Fibroblast of lung (primary cell): ENCODE data around the gene ZNF423. TPM values are rescaled to one million over a fixed set of nuclear protein-coding genes. Genes with fewer than 3 reads are reported as not detected.

Experiments used
- DNase-seq, 2 donors: peaks; one replicate each; pipeline versions ENCODE4 v3.0.0 to v3.0.0-alpha.2; 2010; ENCODE audit warnings: low read depth in 2 of 2
- H2AFZ ChIP-seq: 2 replicates; pipeline ENCODE4 v1.5.1; 2012; ENCODE audit warnings: low read length, control low read depth, inconsistent platforms
- H3K27ac ChIP-seq: 2 replicates; pipeline ENCODE4 v1.5.1; 2011; ENCODE audit warnings: low read length, control low read depth; ENCODE audit not compliant: insufficient read depth
- H3K27me3 ChIP-seq: 2 replicates; pipeline ENCODE4 v1.5.1; 2011; ENCODE audit warnings: mild to moderate bottlenecking, low read length; ENCODE audit not compliant: control insufficient read depth, insufficient read depth
- H3K36me3 ChIP-seq: 2 replicates; pipeline ENCODE4 v1.5.1; 2011; ENCODE audit warnings: low read length; ENCODE audit not compliant: control insufficient read depth, insufficient read depth
- H3K4me1 ChIP-seq: 2 replicates; pipeline ENCODE4 v1.5.1; 2011; ENCODE audit warnings: low read length; ENCODE audit not compliant: control insufficient read depth, insufficient read depth; ENCODE audit errors: extremely low read depth
- H3K4me2 ChIP-seq: 2 replicates; pipeline ENCODE4 v1.5.1; 2011; ENCODE audit warnings: low read length, control low read depth; ENCODE audit not compliant: insufficient read depth; ENCODE audit errors: extremely low read depth
- H3K4me3 ChIP-seq, 4 experiments: fragments of 200-600 bp in 1 of 4; sonication (generic) in 1 of 4; replicated peaks in 1 of 4; 2 replicates each; pipeline ENCODE4 v1.5.1; 2011 to 2016; ENCODE audit warnings: low read length in 4 of 4, low read depth in 3 of 4, mild to moderate bottlenecking in 3 of 4, control low read depth in 2 of 4, inconsistent platforms in 1 of 4, mixed read lengths in 1 of 4; ENCODE audit not compliant: insufficient read depth in 1 of 4; ENCODE audit errors: control extremely low read depth in 1 of 4
- H3K79me2 ChIP-seq: 2 replicates; pipeline ENCODE4 v1.5.1; 2012; ENCODE audit warnings: mild to moderate bottlenecking, low read length, inconsistent platforms; ENCODE audit not compliant: control insufficient read depth, insufficient read depth
- H3K9ac ChIP-seq: 2 replicates; pipeline ENCODE4 v1.5.1; 2011; ENCODE audit warnings: mild to moderate bottlenecking, low read length, control low read depth; ENCODE audit not compliant: insufficient read depth
- H3K9me3 ChIP-seq: 2 replicates; pipeline ENCODE4 v1.5.1; 2012; ENCODE audit warnings: low read depth, low read length; ENCODE audit not compliant: control insufficient read depth, insufficient read depth
- H4K20me1 ChIP-seq: 2 replicates; pipeline ENCODE4 v1.5.1; 2011; ENCODE audit warnings: low read length; ENCODE audit not compliant: control insufficient read depth, insufficient read depth; ENCODE audit errors: extremely low read depth
- EZH2 ChIP-seq: IDR thresholded peaks from 2 replicates; pipeline ENCODE4 v1.5.1; 2012; ENCODE audit warnings: low read length, control low read depth, mild to moderate bottlenecking; ENCODE audit errors: missing control alignments
- polyA plus RNA-seq, 2 donors: library from polyadenylated mRNA; depleted of rRNA in 1 of 2; stranded (reverse) in 1 of 2; unstranded in 1 of 2; fragments of >200 nt; gene quantifications; 2 replicates each; pipeline ENCODE4 v1.2.1, GENCODE V29; 2011 to 2012; ENCODE audit warnings: missing spikeins in 1 of 2
- total RNA-seq: library from RNA; depleted of rRNA; stranded (reverse); fragments of >200 nt; gene quantifications from 2 replicates; pipeline ENCODE4 v1.2.1, GENCODE V29; 2014
- TF ChIP-seq, protein P1 (sequence below), 2 donors: IDR thresholded peaks in 1 of 2; conservative IDR thresholded peaks in 1 of 2; 1 replicate in 1 of 2; 2 replicates in 1 of 2; pipeline ENCODE4 v1.5.1; 2011 to 2012; ENCODE audit warnings: low read length in 2 of 2, control low read depth in 1 of 2, inconsistent platforms in 1 of 2, low read depth in 1 of 2, mild to moderate bottlenecking in 1 of 2

Gene ZNF423
- total and polyA plus RNA-seq, 2 donors (not counting 1 experiment from before 2014, with no cell fraction given) = 0.07 to 0.17 TPM

DNA sequence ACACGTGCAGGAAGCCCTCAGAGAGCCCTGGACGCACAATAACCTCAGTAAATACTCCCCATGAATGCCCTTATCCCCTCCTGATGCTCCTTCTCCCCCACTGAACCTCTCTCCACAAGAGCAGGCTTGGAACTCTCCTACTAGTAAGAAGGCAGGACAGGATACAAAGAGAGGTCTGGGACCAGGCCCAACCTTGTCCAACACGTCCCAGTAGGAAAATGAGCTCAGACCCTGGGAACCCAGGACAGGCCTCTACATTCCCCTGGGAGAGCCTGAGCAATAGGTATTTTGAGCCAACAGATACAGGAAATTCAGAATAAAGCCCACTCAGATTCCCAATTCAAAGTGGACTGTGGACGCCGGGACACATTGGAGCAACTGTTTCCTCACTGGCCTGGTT is 19.2 kb downstream of the ZNF423 start:
- Histone ChIP-seq H3K9ac (no peak overlapping the region), H3K4me3 (no peak overlapping the region), H3K4me2 (no peak overlapping the region), H4K20me1 (no peaks in the 10 kb centered on the region), H3K27ac (no peak overlapping the region), H3K27me3 (no peaks in the 10 kb centered on the region), H2AFZ (no peak overlapping the region), H3K79me2 (no peaks in the 10 kb centered on the region), H3K4me1 (no peaks in the 10 kb centered on the region), H3K9me3 (no peaks in the 10 kb centered on the region), H3K36me3 (no peaks in the 10 kb centered on the region)
- no peak for TF ChIP-seq EZH2
- TF ChIP-seq, protein P1, sequence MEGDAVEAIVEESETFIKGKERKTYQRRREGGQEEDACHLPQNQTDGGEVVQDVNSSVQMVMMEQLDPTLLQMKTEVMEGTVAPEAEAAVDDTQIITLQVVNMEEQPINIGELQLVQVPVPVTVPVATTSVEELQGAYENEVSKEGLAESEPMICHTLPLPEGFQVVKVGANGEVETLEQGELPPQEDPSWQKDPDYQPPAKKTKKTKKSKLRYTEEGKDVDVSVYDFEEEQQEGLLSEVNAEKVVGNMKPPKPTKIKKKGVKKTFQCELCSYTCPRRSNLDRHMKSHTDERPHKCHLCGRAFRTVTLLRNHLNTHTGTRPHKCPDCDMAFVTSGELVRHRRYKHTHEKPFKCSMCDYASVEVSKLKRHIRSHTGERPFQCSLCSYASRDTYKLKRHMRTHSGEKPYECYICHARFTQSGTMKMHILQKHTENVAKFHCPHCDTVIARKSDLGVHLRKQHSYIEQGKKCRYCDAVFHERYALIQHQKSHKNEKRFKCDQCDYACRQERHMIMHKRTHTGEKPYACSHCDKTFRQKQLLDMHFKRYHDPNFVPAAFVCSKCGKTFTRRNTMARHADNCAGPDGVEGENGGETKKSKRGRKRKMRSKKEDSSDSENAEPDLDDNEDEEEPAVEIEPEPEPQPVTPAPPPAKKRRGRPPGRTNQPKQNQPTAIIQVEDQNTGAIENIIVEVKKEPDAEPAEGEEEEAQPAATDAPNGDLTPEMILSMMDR (conservative IDR thresholded peaks at IDR 0.05 in 1 of 2, IDR thresholded peaks at IDR 0.05 in 1 of 2; ENCODE audit: low read depth in 1 of 2, low read length in 2 of 2) = no peak
- DNase-seq = no peak

DNA sequence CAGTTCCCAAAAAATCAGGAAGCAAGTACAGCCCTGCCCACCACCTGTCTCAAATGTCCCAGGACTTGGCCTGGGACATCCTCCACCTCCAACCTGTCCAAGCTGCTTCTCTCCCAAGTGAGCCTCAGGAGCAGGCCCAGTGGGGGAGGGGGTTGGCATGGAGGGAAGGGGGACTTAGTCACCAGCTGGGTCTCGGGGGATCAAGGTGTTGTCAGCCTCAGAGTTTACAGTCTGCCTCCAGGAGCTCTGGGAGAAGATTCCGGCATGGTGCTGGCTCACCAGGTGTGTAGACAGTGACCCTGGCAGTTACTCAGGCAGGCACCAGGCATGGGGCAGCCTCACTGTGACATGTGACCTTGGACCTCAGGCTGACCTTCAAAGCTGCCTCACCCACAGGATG is 19.7 kb downstream of the ZNF423 start:
- no peak overlapping the region for H3K27ac ChIP-seq
- no peak overlapping the region for H3K4me2 ChIP-seq
- no peak for DNase-seq
- no peaks in the 10 kb centered on the region for H3K36me3 ChIP-seq
- no peaks in the 10 kb centered on the region for H3K9me3 ChIP-seq
- H3K79me2 ChIP-seq = no peaks in the 10 kb centered on the region
- no peak overlapping the region for H3K4me3 ChIP-seq
- no peaks in the 10 kb centered on the region for H4K20me1 ChIP-seq
- H3K9ac ChIP-seq = no peak overlapping the region
- no peaks in the 10 kb centered on the region for H3K4me1 ChIP-seq
- no peak overlapping the region for H2AFZ ChIP-seq
- no peaks in the 10 kb centered on the region for H3K27me3 ChIP-seq
- TF ChIP-seq EZH2 = no peak
- TF ChIP-seq, protein P1 (conservative IDR thresholded peaks at IDR 0.05 in 1 of 2, IDR thresholded peaks at IDR 0.05 in 1 of 2; ENCODE audit: low read depth in 1 of 2, low read length in 2 of 2) = no peak

DNA sequence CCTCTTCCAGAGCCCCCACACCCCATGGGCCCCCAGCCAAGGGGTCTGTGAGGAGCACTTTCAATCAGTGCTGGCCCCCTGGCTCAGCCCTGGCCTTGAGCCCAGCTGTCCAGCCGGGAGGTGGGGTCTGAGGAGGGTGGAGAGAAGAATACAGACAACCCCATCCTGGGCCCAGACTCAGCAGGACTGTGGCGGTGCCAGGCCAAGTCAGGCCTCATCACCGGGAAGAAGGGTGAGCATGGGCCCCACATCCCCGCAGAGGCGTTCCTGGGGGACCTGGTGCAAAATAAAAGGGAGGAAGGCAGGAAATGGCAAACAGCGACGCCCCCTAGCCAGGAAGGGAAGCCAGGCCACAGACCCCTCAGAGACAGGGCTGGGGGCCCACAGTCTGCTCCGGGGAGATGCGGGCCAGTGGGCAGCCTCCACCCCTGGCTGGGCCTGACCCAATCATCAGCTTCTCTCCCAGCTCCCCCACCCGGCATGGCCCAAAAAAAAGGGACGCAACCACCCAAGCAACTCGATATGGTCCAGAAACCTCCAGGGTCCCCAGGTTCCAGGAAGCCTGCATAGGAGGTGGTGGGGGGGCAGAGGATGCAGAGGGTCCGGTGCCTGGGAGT is 20.6 kb downstream of the ZNF423 start:
- H3K27me3 ChIP-seq = no peaks in the 10 kb centered on the region
- H3K4me3 ChIP-seq = no peak overlapping the region
- no peaks in the 10 kb centered on the region for H3K36me3 ChIP-seq
- H4K20me1 ChIP-seq = no peaks in the 10 kb centered on the region
- H3K9ac ChIP-seq = no peak overlapping the region
- H3K27ac ChIP-seq = no peak overlapping the region
- DNase-seq = no peak
- no peak overlapping the region for H2AFZ ChIP-seq
- H3K4me1 ChIP-seq = no peaks in the 10 kb centered on the region
- H3K79me2 ChIP-seq = no peaks in the 10 kb centered on the region
- TF ChIP-seq EZH2 = no peak
- TF ChIP-seq, protein P1 (conservative IDR thresholded peaks at IDR 0.05 in 1 of 2, IDR thresholded peaks at IDR 0.05 in 1 of 2; ENCODE audit: low read depth in 1 of 2, low read length in 2 of 2) = no peak
- no peak overlapping the region for H3K4me2 ChIP-seq
- H3K9me3 ChIP-seq = no peaks in the 10 kb centered on the region
